ENCODE data around the gene PLCL2.

Gene PLCL2

GRCh38 chr3:16866571-16866970, 18.2 kb upstream of the PLCL2 start:
- no peak for DNase-seq

- DNase-seq, result no peak
These were observed 16.2 kb upstream of the PLCL2 start for GRCh38 chr3:16868513-16868912.

- DNase-seq, result no peak
These were observed 15.3 kb upstream of the PLCL2 start for GRCh38 chr3:16869261-16870005.

- DNase-seq, result no peak
These were observed 12.6 kb upstream of the PLCL2 start for GRCh38 chr3:16871915-16872842.

DNA sequence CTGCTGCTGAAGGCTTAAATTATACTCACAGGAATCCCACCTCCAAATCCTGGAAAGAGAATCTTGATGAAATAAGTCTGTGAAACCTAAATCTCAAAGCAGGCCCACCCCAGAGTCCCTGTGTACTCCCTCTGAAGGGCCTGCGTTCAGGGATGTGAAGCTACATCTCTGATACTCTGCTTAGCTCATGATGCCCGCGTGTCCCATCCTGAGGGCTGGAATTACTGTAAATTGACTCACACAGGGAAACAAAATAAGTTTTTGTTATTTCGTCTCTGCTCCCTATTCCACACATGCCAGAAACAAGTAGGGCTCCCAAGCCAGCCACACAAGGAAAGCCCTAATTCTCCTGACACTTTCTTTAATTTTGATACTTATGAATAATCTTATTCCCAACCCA, 10.9 kb upstream of the PLCL2 start:
- no peak for DNase-seq

DNA sequence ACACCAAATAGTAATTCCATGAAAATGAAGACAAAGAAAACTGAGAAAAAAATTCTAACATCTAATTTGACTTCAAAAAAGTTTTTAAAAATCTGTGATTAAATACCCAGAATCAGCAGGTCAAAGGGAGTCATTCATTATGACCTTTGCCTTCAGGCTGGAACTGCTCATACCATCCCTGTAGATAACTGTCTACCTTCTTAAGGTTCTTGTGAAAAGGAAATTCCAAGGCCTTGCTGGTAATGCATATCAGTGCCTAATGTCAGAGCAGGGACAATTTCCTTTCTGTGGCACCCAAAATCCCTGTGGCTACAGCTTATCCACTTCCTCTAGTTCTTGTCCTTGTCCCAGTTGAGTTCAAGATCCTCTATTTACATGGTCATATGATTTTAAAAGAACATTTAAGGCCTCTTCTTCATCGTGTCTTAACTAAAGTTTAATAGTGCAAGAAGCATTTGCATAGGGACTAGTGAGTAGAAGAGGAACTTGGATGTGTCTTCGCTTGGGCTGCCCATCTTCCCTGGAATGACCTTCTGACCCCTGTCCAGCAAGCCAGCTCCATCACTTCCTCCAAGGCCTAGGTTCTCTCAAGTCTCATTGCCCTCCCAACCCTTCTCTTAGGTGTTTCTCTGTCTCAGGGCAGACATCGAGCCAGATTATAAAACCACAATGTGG, 8.7 kb upstream of the PLCL2 start:
- no peak for DNase-seq

DNA sequence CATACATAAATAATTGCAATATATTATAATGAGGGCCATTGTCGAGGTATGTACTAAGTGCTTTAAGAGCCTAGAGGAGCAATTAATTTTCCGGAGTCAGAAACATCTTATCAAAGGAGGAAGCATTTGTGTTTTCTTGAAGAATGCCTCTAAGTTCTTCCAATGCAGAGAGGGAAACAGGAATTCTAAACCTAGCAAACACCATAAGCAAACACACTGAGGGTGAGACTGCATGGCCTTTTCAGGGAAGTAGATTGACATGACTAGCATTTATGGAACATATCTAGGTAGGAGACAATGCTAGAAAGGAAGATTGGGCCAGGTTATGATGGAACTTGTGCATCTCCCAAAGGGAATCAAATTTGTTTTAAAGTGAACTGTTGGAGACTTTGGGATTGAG, 7.2 kb upstream of the PLCL2 start:
- DNase-seq, result no peak

DNA sequence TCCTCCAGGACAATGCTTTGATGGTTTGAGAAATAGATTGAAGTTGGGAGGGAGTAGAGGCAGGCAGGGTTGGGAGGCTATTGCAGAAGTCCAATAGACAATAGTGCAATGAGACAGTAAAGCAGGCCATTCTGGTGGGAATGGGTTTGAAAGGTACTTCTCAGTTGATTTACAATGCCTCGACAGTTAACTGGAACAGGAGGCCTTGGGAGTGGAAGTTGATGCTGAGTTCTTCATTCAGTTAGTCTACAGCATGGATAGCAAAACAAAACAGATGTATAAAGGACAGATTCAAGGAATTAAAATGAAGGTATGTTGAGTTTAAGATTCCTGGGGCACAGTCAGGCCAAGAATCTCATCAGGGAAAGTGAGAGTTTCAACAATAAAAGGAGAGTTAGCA, 6.8 kb upstream of the PLCL2 start:
- DNase-seq, result no peak

- no peak for DNase-seq
These were observed 2.7 kb upstream of the PLCL2 start for GRCh38 chr3:16881896-16882630.

DNA sequence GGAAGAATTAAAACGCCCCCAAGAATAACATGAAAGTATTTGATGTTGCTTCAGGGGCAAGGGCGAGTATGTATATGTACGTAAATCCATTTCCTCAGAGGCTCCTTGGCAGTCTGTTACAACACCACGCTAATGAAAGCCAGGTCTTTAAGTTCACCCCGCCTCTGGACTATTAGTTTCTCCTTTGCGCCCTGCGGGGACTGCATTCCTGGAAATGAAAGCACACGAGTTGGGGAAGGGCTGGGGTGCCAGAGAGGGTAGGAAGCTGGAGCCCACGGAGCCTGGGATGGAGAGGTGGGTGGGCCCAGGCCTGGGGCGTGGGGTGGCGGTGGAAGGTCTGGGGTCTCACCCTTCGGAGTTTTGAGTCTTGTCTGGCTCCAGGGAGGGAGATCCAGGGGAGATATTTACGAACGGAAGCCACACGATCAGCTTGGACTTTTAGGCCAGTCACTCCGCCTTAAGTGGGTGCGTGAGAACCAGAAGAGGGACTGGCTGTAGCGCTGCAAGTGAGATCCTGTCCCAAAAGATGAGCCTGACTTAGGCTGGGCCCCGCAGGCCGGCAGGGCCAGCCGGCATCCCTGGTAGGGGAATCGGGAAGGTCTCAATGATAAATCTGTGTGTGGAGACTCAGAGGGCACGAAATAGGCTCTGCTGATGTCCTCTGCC, 1.6 kb upstream of the PLCL2 start:
- DNase-seq, result no peak

- no peak for DNase-seq
These were observed 1.1 kb upstream of the PLCL2 start for GRCh38 chr3:16883723-16884083.

DNA sequence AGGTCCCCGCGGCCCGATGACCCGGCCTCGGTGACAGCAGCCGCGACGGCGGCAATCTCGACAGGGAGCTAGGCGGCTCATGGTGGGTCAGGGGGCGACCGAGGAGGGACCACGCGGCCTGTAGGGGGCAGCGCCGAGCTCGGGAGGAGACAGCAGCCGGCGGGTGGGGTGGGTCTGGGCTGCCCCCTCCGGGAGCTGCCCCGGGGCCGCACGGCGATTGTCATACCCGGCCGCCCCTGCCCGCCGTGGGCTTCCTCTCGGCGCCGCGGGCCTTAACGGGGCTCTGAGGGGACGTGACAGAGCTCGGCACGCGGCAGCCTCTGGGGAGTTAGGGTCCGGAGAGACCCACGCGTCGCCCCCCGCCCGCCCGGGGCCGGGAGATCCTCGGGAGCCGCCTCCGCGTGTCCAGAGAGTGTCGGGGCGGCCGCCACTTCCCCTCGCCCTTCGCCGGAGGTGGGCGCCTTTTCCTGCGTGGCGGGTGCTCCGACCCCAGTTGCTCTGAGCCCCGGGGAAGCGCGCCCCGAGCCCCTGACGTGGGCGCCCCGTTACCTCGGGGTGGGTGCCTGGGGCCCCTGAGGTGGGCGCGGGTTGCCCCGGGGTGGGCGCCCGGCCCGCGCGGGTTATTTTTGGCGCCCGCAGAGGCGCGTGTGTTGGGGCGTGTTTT, 539 bp upstream of the PLCL2 start:
- DNase-seq, result peak; percentile 58

GRCh38 chr3:16885593-16886302, 993 bp downstream of the PLCL2 start:
- no peak for DNase-seq

- no peak for DNase-seq
These were observed 1.5 kb downstream of the PLCL2 start for GRCh38 chr3:16886303-16886683.

DNA sequence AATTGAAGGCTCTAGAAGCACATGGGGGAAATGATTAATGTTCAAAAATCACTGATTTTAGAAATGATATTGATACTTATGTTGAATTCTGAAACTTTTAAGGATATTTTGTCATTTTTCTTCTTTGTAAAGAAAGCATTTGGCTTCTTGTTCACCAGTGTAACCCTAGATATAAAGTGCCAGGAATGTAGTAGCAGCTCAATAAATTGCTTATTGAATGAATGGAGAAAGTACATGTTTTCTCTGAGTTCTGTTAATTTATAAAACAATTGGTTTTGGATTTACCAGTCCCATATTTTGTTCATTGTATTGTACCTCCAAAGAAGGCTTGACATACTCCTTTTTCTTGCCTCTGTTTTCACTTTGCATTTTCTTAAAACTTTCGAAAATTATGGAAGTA, 2.4 kb downstream of the PLCL2 start:
- DNase-seq, result no peak

- DNase-seq, result no peak
These were observed 3.6 kb downstream of the PLCL2 start for GRCh38 chr3:16888356-16888755.

GRCh38 chr3:16888785-16889607, 4.2 kb downstream of the PLCL2 start:
- DNase-seq, result no peak

DNA sequence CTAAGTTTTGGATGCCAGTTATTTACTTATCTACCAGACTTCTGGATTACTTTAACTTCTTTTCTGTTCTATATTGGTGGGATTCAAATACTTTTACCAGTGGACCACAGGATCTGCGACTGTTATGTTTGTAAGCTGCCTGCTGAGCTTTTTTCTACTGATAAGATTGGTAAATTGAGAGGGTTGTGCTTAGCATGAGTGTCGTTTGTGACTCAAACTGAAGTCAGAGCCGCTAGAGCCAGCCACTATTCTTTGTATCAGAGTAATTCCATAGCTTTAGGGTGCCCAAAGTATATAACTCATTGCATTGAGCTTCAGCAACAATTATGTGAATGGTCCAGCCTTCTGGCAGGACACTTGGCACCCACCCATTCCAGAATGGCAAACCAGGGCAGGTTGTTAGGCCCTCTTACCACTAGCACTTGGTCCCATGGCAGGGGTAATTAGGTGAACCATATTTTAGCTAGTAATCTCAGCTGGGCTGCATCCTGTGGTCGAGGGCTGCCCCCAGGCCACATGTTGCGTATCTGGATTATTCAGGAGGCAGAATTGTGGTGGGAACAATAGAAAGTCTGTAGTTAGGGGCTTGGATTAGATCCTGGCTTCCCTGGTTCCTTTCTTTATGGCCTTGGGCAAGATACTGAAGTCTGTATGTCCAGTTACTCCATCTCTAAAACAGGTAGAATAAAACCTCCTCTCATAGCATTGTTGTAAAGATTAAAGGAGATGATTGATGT, 6.0 kb downstream of the PLCL2 start:
- DNase-seq, result no peak

GRCh38 chr3:16893618-16894200, 9.0 kb downstream of the PLCL2 start:
- no peak for DNase-seq
